Suppressor macrophage treated with lipopolysaccharide for 4 hours (primary cell): ENCODE data around the gene RAB6B.

ENCODE experiments used
- DNase-seq: peaks from one replicate; pipeline ENCODE4 v3.0.0-alpha.2; 2020

The RAB6B gene

DNA sequence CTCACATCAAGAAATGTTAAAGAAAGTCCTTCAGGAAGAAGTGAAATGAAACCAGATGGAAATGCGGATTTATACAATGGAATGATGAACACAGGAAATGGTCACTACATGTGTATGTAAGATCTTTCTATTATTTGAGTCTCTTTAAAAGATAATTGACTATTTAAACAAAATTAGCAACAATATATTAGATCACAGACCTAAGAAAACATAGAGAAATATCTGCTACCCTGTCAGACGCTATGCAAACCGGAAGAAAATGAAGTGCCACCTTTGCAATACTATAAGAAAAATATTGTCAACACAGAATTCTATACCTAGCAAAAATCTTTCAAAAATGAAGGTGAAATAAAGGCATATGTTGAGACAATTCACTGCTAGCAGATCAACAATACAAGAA lies 17.2 kb downstream of the RAB6B start:
- DNase-seq, result no peak

DNA sequence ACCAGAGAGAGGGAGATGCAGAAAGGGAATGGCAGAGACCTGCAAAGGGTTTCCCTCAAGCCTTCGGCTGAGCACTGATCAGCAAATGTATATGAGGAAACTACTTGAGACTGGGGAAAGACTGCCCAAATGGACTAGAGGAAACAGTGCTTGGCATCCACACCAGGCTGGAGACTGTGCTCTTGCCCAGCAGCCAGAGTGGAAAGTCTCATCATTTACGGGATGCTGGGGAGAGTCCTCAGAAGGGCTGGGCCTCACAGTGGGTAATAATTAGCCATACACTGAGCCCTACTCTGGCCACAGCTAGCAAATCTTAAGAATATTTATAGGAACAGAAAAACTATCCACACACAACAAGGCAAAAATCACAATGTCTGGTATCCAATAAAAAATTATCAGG lies 18.5 kb downstream of the RAB6B start:
- no peak for DNase-seq

DNA sequence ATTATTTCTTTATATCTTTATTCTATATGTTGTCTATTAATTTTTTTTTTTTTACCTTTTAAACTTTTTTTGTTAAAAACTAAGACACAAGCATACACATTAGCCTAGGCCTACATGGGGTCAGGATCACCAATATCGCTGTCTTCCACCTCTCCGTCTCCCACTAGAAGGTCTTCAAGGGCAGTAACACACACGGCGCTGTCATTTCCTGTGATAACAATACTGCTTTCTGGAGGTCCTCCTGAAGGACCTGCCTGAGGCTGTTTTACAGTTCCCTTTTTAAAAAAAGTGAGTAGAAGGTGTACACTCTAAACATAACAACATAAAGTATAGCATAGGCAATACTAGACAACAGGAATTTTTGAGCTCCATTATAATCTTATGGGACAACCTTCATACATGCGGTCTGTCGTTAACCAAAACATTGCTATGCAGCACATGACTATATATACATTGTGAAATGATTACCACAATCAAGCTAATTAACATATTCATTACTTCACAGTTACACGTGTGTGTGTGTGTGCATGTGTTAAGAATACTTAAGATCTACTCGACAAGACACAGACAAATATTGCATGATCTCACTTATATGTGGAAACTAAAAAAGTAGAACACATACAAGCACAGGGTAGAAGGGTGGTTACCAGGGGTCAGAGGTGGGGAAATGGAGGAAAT lies 20.8 kb downstream of the RAB6B start:
- DNase-seq, result no peak

DNA sequence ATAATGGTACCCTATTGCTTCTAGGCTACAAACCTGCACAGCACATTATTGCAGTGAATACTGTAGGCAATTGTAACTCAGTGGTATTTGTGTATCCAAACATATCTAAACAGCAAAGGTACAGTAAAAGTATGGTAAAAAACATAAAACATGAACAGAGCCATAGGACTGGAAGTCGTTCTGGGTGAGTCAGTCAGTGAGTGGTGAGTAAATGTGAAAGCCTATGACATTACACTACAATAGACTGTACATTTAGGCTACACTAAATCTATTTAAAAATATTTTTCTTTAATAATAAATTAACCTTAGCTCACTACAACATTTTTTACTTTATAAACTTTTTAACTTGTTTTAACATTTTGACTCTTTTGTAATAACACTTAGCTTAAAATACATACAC lies 21.3 kb downstream of the RAB6B start:
- no peak for DNase-seq

DNA sequence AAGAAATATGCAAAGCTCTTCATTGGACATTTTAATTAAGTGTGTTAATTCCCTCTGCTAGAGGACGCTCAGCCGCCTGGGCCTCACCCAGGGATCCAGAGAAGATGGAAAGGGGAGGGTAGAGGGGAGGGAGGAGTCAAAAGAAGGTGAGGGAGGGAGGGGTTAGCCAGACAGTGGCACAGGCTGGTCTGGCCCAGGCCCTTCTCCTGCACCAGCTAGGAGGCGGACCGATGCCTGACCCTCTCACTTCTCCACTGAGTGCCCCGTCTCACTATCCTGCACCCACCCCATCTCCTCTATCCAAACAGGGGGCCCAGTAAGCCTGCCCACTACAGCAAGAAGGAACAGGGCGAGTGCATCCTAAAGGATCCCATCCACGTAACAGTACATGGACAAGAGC lies 22.9 kb downstream of the RAB6B start:
- DNase-seq, result no peak

DNA sequence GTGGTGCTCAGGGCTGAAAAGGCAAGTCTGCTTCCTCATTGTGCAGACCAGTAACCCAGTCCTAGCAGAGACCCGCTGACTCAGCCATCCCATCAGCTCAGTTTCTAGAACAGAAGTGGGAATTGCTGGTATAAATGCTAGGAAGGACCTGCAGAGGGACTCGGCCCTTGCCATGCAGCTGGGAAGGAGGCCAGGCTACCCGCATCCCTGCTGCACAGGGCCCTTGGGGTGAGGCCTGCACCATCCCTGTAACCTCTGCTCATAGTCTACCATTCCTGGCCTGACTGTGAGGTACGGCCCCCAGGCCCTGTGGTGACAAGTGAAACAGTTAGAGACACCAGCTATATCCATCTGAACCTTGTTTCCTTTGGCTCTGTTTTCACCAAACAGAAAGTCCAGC lies 23.5 kb downstream of the RAB6B start:
- no peak for DNase-seq

DNA sequence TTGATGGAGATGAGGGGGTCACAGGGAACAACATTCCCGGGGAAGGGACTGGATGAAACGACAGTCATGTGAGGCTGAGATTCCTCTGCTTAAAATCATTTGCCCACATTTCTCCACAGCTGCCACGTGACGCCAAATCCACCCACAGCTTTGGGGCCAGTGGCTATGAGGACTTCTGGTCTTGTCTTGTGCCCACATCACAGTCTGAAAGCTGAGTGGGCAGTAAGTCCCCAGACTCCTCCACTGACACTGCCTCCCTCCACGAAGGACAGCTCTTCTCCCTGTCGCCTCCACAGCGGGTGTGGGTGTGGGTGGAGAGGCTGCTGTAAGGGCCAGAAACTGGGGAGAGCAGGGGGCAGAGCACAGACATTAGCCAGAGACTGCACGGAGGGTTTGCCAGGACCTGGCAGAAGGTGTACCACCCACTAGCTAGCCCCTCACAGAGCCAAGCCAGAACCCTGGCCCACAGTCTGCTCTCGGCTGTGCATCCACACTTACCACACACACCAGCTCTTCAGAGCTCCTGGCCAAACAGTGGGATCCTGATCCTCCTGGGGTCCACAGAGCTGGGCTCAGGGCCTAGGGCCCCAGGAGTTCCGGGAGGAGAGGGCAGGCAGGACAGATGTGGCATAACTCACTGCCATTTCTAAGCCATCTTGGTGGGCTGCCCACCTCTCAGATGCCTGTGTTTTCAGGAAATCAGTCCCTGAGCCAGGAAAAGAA lies 24.2 kb downstream of the RAB6B start:
- no peak for DNase-seq

DNA sequence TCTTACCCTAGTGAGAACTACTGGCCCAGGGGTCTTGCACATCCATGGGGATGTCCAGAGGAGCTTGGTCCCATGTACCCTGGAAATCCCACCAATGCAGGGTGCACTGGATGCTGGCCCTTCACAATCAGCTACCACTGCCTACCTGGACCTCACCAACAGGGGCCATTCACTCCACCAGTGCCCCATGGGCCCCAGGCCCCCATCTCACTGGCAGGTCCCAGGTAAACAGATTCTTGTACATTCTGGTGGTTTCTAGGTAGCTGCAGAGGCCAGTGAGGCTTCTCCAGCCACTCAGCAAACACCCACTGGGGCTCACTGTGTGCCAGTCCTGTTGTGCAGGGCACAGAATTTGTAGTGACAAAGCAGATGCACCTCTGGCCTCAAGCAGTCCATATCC lies 24.9 kb downstream of the RAB6B start:
- DNase-seq, result no peak

DNA sequence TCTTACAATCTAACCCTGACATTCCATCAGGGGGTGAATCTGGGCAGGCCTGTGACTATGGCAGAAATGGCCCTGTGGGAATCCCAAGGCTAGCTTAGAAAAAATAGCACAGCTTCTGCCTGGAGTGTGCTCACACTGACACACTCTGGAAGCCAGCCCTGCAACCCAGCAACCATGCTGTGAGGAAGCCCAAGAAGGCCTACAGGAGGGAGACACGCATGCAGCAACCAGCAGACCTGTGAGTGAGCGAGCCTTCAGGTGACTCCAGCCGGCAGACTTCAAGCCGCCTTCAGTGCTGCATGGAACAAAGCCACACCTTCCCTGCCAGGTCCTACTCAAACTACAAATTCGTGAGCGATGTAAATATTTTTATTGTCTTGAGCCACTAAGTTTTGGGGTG lies 26.1 kb downstream of the RAB6B start:
- no peak for DNase-seq

DNA sequence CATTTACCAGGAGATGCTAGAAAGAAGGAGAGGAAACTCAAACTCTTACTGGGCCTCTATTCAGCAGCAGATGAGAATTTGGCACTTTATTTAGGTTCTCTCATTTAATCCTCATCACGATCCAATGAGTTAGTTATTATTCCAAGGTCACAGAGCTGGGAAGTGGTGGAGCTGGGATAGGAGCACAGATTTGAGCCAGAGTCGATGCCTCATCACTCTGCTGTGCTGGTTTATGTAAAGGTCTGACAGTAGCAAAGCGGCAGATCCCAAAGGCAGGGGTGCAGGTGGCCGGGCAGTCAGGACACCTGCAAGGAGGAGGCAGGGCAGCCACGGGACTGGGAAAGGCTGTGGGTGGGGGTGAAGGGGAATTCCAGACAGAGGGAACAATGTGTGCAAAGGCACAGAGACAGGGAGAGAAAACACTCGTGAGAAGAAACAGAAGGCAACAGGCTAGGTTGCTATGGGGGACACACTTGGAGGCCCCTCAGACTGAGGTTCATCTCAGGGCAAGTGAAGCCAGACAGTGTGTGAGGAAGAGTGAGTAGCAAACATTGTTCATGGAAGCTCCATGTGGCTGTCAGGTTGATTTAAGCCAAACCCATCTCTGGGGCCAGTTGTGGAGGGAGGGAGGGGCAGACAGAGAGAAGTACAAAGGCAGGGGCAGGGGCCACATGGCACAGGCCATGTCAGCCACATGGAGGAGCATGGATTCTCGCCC lies 26.8 kb downstream of the RAB6B start:
- no peak for DNase-seq

DNA sequence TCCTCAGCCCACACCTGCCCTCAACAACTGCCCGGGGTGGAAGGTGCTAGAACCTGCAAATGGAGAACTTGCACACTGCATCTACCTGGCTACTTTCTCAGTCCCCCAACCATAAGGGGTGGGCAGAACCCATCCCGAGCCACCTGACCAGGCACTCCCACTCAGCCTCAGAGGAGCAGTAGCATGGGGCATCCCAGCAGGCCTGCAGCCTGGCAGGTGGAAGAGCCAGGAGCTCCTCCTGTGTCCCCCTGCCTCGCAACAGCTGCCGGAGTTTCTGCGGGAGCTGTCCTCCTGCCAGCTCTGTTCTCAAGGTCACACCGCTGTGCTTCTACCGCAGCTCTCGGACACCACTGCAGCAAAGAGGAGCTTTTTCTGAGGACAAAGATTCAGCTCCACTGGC lies 27.5 kb downstream of the RAB6B start:
- DNase-seq, result no peak

DNA sequence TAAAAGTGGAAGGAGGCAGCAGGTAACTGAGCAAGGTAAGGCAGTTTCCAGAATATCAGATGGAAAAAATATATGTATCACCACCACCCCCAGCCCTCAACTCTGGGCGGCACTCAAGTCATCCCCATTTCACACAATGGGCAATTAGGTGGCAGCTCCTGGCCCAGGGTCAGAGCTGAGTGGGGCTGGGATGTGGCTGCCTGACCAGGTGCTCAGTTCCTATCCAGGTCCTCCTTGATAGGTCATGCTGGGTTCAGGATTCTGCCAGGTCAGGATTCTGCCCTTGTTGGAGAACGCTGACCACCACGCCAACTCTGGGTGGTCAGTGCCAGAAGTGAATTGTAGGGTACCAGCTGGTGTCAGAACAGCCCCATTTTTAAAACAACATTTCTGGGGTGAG lies 29.5 kb downstream of the RAB6B start:
- no peak for DNase-seq

DNA sequence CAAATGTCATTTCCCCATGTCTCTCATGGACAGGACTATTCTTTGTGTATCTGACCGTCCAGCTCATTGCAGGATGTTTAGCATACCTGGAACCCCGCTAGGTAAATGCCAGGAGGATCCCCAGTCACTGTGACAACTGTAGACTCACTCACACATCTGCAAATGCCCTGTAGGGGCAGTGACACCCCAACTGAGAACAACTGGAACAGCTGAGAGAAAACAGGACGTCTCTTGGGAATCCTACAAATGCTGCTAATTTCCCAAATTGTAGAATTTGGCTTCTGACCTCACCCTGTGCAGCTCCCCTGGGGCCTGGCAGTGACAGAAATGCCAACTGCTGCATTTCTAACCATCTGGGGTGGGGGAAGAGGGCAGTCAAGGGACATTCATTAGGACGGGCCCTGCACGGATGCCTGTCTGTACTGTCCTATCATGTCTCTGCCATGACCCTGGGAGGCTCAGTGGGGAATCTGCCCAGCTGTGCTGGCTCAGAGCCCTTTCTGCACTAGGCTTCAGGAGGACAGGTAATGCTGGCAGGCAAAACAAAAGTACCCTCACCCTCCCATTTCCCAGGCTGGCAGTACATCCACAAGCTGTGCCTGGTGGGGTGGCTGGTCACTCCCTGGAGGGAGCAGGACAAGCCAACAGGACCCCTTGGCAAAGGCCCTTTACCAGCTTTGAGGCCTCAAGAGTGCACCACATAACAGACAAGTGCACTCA lies 30.4 kb downstream of the RAB6B start:
- no peak for DNase-seq

DNA sequence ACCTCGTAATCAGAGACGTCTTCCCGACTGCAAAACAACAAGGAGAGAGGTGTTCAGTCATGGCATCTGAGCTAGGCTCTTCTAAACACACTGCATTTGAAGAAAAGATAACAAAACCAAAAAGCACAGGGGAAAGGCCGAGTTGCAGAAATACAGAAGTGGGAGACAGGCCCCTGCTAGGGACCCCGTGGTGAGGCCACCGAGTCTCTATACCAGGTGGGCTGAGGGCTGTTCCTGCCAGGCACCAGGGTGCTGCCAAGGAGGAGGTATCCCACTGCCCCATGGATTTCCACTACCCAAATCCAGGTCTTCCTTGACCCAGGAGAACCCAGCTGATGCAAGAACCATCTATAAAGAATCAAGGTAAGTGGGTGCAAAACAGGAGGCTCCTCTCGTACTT lies 31.1 kb downstream of the RAB6B start:
- no peak for DNase-seq

DNA sequence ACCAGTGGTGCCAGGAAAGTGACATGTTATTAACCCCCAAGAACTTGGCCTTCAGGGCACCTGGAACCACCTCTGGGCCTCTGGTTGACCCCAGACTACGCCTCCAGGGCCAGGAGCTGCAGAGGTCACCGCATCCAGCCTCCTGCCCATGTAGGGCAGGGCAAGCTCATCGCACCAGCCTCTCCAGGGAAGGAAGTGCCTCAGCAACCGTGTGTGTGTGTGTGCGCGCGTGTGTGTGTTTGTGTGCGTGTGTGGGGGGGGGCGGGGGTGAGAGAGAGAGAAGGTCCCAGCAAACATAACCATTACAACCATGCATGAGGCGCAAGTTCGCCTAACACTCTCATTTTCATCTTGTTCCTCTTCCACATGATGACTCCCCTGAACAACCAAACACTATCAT lies 31.8 kb downstream of the RAB6B start:
- no peak for DNase-seq

DNA sequence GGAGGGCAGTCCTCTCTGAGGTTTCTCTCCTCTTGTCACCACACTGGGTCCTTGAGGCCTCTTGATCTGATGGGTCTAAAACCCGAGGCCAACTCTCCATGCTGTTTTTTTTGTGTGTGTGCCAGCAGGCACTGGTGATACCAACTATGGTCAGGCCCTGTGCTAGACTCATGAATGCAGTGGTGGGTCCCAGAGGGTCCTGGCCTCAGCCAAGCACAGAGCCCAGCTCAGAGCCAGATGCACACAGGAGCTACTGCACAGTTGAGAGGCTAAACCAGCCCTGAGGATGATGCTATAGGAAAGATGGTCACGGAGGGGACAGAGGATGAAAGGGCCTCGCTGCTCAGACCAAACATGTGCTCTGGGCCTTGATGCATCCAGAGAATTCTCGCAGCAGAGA lies 33.5 kb downstream of the RAB6B start:
- DNase-seq, result no peak

DNA sequence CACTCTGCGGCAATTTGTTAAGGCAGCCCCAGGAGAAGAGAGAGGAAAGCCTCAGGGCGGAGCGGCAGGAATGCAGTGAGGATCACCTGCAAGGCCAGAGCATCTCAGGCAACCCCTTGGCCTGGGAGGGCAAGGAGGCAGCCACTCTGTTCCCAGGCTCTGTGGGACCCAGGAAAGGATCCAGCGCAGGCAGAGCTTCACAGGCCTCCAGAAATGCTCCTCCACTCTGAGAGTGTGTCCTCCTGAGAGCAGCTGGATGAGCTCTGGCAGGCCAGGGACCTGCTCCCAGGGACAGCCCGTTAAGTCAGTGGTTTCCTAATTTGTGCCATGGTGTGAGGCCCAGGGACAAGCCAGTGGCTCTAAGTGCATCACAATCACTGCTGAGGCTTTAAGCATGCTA lies 35.2 kb downstream of the RAB6B start:
- DNase-seq, result no peak

DNA sequence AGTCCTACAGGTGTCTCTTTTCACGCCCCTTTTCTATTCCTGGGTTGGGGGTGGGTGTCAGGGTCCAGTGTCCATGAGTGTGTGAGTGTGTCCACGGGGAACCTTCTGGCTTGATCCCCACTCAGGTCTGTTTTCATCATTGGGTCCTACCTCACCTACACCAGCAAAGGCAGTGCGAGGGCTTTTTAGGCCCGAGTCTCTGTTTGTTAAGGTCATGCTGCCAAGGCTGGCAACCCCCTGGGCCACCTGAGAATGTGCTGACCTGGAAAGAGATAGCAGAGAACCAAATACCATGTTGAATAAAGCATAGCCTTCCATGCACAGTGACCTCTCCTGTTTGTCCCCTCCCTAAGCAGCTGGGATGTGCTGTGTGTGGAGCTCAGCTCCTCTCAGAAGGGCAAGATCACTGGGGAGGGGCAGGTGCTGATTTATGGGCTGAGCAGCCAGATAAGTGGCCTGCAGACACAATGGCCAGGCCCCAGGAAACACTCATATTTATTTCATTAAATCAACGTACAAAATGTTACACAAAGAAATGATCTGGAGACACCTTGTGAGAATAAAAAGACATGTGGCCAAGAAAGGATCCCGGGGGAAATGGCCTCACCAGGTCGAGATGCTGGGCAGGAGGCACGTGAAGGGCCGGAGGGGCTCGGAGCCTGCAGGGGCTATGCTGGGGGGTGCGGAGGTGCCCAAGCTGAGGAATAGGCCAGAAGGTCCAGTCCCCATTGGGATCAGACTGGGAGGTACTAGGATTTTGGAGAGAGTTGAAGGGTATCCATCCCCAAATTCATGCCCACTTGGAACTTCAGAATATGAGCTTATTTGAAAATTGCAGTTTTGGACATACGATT lies 36.1 kb downstream of the RAB6B start:
- no peak for DNase-seq

DNA sequence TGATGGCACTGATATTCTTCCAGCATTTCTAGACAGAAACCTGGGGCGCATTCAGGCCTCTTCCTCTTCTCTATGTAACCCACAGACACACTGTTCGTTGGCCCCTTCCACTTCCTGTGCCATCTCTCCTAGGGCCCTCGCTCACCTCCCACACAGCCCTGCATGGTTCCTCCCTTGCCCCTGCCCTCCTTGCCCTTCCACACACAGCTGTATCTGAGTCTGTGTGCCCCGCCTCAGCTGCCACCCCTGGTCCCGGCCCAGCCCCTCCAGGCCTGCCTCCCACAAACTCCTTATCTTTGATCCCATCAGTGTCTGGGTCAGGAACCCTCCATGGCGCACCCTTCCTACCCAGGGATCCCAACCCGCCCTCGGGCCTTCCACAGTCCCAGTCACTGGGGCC lies 37.9 kb downstream of the RAB6B start:
- DNase-seq, result no peak

DNA sequence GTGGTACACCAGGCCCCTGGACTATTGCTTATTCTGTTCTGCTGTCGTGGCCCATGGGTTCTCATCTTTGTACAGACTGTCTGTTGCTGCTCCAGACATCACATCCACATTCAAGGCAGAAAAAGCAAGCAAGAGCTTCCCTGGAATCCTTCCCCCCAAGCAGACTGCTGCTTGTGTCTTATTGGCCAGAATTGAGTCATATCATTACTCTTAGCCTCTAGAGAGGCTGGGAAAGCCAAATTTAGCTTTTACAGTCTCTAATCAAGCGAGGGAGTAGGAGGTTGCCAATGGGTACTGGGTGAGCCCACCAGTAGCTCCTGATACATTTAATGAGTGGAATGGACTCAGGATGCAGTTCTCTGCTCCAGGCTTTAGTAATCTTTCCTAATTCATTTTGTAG lies 39.4 kb downstream of the RAB6B start:
- DNase-seq, result no peak

DNA sequence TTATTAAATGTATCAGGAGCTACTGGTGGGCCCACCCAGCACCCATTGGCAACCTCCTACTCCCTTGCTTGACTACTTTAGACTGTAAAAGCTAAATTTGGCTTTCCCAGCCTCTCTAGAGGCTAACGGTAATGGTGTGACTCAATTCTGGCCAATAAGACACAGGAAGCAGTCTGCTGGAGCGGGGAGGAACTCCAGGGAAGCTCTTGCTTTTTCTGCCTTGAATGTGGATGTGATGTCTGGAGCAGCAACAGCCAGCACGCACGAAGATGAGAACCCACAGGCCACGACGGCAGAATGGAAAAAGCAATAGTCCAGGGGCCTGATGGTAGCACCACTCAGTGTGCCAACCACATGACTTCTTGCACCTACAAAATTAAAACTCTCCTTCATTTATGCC lies 39.9 kb downstream of the RAB6B start:
- DNase-seq, result no peak

DNA sequence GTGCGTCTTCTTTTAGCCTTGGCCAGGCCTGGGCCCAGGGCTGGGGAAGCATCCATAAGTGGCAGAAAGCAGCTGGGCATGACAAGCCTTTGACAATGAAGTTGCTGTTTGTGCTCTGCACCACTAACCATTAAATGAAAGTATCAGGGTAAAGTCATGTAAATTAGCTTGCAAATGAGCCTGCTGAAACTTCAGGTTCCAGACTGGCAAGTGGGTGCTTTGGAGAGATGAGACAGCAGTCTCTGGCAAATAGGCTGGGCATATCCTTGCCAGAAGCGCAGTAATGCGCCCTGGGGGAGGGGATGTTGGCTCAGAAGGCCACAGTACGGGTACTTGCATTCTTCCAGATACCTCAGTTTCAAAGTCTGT lies 40.7 kb downstream of the RAB6B start:
- no peak for DNase-seq
